Fibroblast of mammary gland (primary cell): Measurements from ENCODE around the gene GADD45G.

Experiments used
- DNase-seq: peaks from one replicate; pipeline ENCODE4 v3.0.0-alpha.2; 2010; ENCODE audit warnings: low read depth
- H3K4me3 ChIP-seq: 2 replicates; pipeline ENCODE4 v1.5.1; 2011; ENCODE audit warnings: low read depth, mild to moderate bottlenecking, low read length, moderate library complexity; ENCODE audit not compliant: control insufficient read depth
- CTCF ChIP-seq: conservative IDR thresholded peaks from 2 replicates; pipeline ENCODE4 v1.5.1; 2011; ENCODE audit warnings: low read depth, low read length, inconsistent platforms; ENCODE audit not compliant: control insufficient read depth, insufficient read depth

Gene GADD45G

GRCh38 chr9:89631384-89631783 is 26.6 kb downstream of the GADD45G start:
- DNase-seq: peak; percentile 2
- no peak for TF ChIP-seq CTCF
- H3K4me3 ChIP-seq: no peak overlapping the region

GRCh38 chr9:89632192-89632733 is 27.5 kb downstream of the GADD45G start:
- TF ChIP-seq CTCF: no peak
- DNase-seq: no peak
- H3K4me3 ChIP-seq: no peak overlapping the region

DNA sequence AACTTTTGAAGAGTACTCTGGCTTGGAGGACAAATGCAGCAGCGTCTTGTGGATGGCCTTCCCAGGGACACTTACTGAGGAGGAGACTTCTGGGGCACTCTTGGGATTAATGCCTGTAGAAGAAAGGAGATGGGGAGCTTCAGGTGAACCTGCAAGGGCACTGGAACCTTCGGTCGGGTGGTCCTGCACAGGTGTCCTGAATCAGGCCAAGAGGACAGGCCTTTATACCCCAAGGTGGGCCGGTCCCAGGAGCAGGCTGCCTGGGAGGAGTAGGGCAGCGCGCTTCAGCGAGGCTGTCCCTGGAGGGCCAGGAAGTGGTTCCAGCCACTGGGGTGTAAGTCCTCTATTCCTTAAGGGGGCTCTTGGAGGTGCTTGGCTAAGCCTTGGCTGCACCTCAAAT is 27.9 kb downstream of the GADD45G start:
- no peak for DNase-seq
- TF ChIP-seq CTCF: no peak
- H3K4me3 ChIP-seq: no peak overlapping the region

DNA sequence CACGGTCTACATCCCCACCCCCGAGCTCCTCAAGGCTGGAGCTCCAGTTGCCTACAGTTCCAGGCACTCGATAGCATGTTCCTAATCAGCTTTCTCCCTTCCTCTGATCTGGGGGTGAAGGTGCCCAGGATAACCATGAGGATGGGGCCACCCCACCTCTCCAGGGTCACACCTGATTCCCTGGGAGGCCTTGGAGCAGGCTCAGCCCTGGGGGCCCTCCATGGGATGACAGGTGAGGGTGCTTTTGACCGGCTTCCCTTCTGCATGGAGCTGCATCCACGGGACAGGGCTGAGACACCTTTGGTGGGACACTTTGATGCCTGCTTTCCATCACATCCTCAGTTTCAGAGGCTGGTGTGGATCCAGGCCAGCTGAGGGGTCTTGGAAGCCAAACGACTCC is 28.6 kb downstream of the GADD45G start:
- no peak for TF ChIP-seq CTCF
- no peak for DNase-seq
- no peak overlapping the region for H3K4me3 ChIP-seq

DNA sequence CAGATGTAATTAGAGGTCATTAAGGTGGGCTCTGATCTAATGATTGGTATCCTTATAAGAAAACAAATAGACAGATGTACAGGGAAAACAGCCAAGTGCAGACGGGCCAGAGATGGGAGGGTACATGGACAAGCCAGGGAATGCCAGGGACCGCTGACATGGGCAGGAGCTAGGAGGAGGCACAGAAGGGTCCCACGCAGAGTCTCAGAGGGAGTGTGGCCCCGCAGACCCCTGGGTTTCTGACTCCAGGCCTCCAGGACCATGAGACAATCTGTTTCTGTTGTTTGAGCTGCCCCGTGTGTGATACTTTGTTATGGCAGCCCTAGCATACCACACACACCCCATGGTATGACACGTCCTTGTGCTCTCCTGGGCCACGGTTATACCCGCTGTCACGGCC is 29.1 kb downstream of the GADD45G start:
- TF ChIP-seq CTCF: no peak
- H3K4me3 ChIP-seq: no peak overlapping the region
- DNase-seq: no peak

- TF ChIP-seq CTCF: no peak
- no peak overlapping the region for H3K4me3 ChIP-seq
- DNase-seq: peak; percentile 76
Observed at GRCh38 chr9:89634995-89635742, 30.4 kb downstream of the GADD45G start.
